GM23338 (cell line): ENCODE measurements around the gene BBX. TPM values are rescaled to one million over a fixed set of nuclear protein-coding genes. Genes with fewer than 3 reads are reported as not detected.

Source experiments
- ATAC-seq: fragments of 200-7000 bp; cut with Tn5 transposase; 3 replicates; pipeline ENCODE4 v1.9.1; 2020
- DNase-seq: peaks from one replicate; pipeline ENCODE4 v3.0.0-alpha.2; 2015; ENCODE audit warnings: low spot score
- H2AFZ ChIP-seq: fragments of 200-600 bp; sonication (generic); 2 replicates; pipeline ENCODE4 v1.8.0; 2016; ENCODE audit warnings: antibody characterized with exemption, mild to moderate bottlenecking, moderate library complexity
- H3F3A ChIP-seq: fragments of 200-600 bp; sonication (generic); replicated peaks from 2 replicates; pipeline ENCODE4 v1.8.0; 2017; ENCODE audit warnings: antibody characterized with exemption, mixed run types, low read depth
- H3K27ac ChIP-seq: fragments of 200-600 bp; sonication (generic); 2 replicates; pipeline ENCODE4 v1.6.1; 2016; ENCODE audit warnings: low read depth
- H3K27me3 ChIP-seq: fragments of 200-600 bp; sonication (generic); 2 replicates; pipeline ENCODE4 v1.8.0; 2016; ENCODE audit warnings: mild to moderate bottlenecking, mixed run types, moderate library complexity; ENCODE audit not compliant: insufficient read depth
- H3K36me3 ChIP-seq: fragments of 200-600 bp; sonication (generic); 2 replicates; pipeline ENCODE4 v1.8.0; 2016; ENCODE audit warnings: mild to moderate bottlenecking; ENCODE audit not compliant: insufficient read depth
- H3K4me1 ChIP-seq: fragments of 200-600 bp; sonication (generic); 2 replicates; pipeline ENCODE4 v1.8.0; 2016; ENCODE audit warnings: mild to moderate bottlenecking, moderate library complexity; ENCODE audit not compliant: insufficient read depth
- H3K4me2 ChIP-seq: fragments of 200-600 bp; sonication (generic); 2 replicates; pipeline ENCODE4 v1.7.1; 2017; ENCODE audit warnings: mixed run types
- H3K4me3 ChIP-seq: fragments of 200-600 bp; sonication (generic); 2 replicates; pipeline ENCODE4 v1.6.1; 2016; ENCODE audit warnings: mixed run types
- H3K79me2 ChIP-seq: fragments of 200-600 bp; sonication (generic); replicated peaks from 2 replicates; pipeline ENCODE4 v1.8.0; 2017; ENCODE audit warnings: mild to moderate bottlenecking; ENCODE audit not compliant: insufficient read depth
- H3K9me2 ChIP-seq: fragments of 200-600 bp; sonication (generic); 2 replicates; pipeline ENCODE4 v1.8.0; 2017; ENCODE audit not compliant: insufficient read depth
- H4K20me1 ChIP-seq: fragments of 200-600 bp; sonication (generic); replicated peaks from 2 replicates; pipeline ENCODE4 v1.8.0; 2017; ENCODE audit warnings: mild to moderate bottlenecking; ENCODE audit not compliant: insufficient read depth
- H3K27ac Mint-ChIP-seq: 2 replicates; pipeline ENCODE4 v1.8.0; 2020; ENCODE audit warnings: inconsistent platforms, mild to moderate bottlenecking, moderate library complexity, mixed read lengths
- H3K27me3 Mint-ChIP-seq: 3 replicates; pipeline ENCODE4 v1.8.0; 2022; ENCODE audit warnings: low read depth, mild to moderate bottlenecking, moderate library complexity, mixed read lengths, inconsistent platforms; ENCODE audit not compliant: insufficient read depth, poor library complexity
- H3K36me3 Mint-ChIP-seq: 3 replicates; pipeline ENCODE4 v1.8.0; 2021; ENCODE audit warnings: low read depth, mild to moderate bottlenecking, inconsistent platforms, moderate library complexity, mixed read lengths
- H3K4me1 Mint-ChIP-seq: 3 replicates; pipeline ENCODE4 v1.8.0; 2020; ENCODE audit warnings: mild to moderate bottlenecking, inconsistent platforms, mixed read lengths
- H3K4me3 Mint-ChIP-seq: 3 replicates; pipeline ENCODE4 v1.8.0; 2021; ENCODE audit warnings: moderate library complexity, mild to moderate bottlenecking, inconsistent platforms, mixed read lengths
- H3K9me3 Mint-ChIP-seq: 3 replicates; pipeline ENCODE4 v1.8.0; 2020; ENCODE audit warnings: moderate library complexity, mild to moderate bottlenecking, inconsistent platforms, mixed read lengths
- ETS1 ChIP-seq: IDR thresholded peaks from 2 replicates; pipeline ENCODE4 v1.6.1; 2016; ENCODE audit warnings: antibody characterized with exemption
- EZH2 ChIP-seq: fragments of 200-600 bp; sonication (generic); IDR thresholded peaks from one replicate; pipeline ENCODE4 v1.8.0; 2017; ENCODE audit warnings: antibody characterized with exemption, mild to moderate bottlenecking, low read depth; ENCODE audit not compliant: unreplicated experiment
- EZH2phosphoT487 ChIP-seq: fragments of 200-600 bp; sonication (generic); IDR thresholded peaks from one replicate; pipeline ENCODE4 v1.8.1; 2018; ENCODE audit warnings: antibody characterized with exemption; ENCODE audit not compliant: unreplicated experiment
- JUNB ChIP-seq: IDR thresholded peaks from one replicate; pipeline ENCODE4 v1.6.1; 2016; ENCODE audit warnings: antibody characterized with exemption; ENCODE audit not compliant: unreplicated experiment
- NANOG ChIP-seq: IDR thresholded peaks from 2 replicates; pipeline ENCODE4 v1.6.1; 2016; ENCODE audit warnings: antibody characterized with exemption, borderline replicate concordance
- POLR2AphosphoS5 ChIP-seq: IDR thresholded peaks from 2 replicates; pipeline ENCODE4 v1.6.1; 2016; ENCODE audit warnings: antibody characterized with exemption, low read depth
- REST ChIP-seq: IDR thresholded peaks from one replicate; pipeline ENCODE4 v1.6.1; 2018; ENCODE audit warnings: antibody characterized with exemption; ENCODE audit not compliant: unreplicated experiment
- STAT1 ChIP-seq: IDR thresholded peaks from one replicate; pipeline ENCODE4 v1.6.1; 2016; ENCODE audit warnings: antibody characterized with exemption; ENCODE audit not compliant: unreplicated experiment
- ZNF331 ChIP-seq: fragments of 250-450 bp; sonication (Bioruptor Pico); IDR thresholded peaks from 2 replicates; pipeline ENCODE4 v1.5.0; 2020; ENCODE audit warnings: low read depth, mild to moderate bottlenecking, moderate library complexity
- ZNF462 ChIP-seq: fragments of 250-450 bp; sonication (Bioruptor Pico); IDR thresholded peaks from 2 replicates; pipeline ENCODE4 v1.5.0; 2020; ENCODE audit warnings: mild to moderate bottlenecking, moderate library complexity
- polyA plus RNA-seq: library from polyadenylated mRNA; unstranded; fragments of >200 nt; fragmentation: Nextera tagmentation; extraction: Ambion mirVana; gene quantifications from 2 replicates; pipeline ENCODE4 v1.2.1, GENCODE V29; 2016
- total RNA-seq: library from RNA; depleted of rRNA; stranded (reverse); fragments of >200 nt; shearing (Covaris generic); gene quantifications from 2 replicates; pipeline ENCODE4 v1.2.3, GENCODE V29; 2014

The BBX gene
- total and polyA plus RNA-seq, 2 experiments from 2014 or later, result 35.2 to 44.1 TPM

GRCh38 chr3:107555359-107555758 is 32.6 kb downstream of the BBX start:
- Mint-ChIP-seq H3K4me1 (no peaks in the 10 kb centered on the region), H3K9me3 (no peaks in the 10 kb centered on the region), H3K4me3 (no peak overlapping the region), H3K36me3 (no peaks in the 10 kb centered on the region), H3K27me3 (no peaks in the 10 kb centered on the region), H3K27ac (no peak overlapping the region)
- Histone ChIP-seq H3K79me2 (peaks cover 25% of the 10 kb centered on the region; the same call in 1 of the 2 replicates), H3K27ac (no peak overlapping the region), H4K20me1 (peaks cover 11% of the 10 kb centered on the region; the same call in 1 of the 2 replicates), H3K27me3 (no peaks in the 10 kb centered on the region), H3K4me3 (no peak overlapping the region), H3K9me2 (no peaks in the 10 kb centered on the region), H3K4me1 (no peaks in the 10 kb centered on the region; the same call in 1 of the 2 replicates), H3K36me3 (no peaks in the 10 kb centered on the region), H3F3A (no peaks in the 10 kb centered on the region), H2AFZ (no peak overlapping the region), H3K4me2 (no peak overlapping the region)
- DNase-seq (no peak), ATAC-seq (no peak)
- TF ChIP-seq EZH2phosphoT487 (no peak), EZH2 (no peak), POLR2AphosphoS5 (no peak), NANOG (no peak), ZNF462 (CRISPR knock-in tag) (no peak), STAT1 (no peak), ETS1 (no peak), REST (no peak), JUNB (no peak), ZNF331 (CRISPR knock-in tag) (no peak)
